ENCODE measurements around the gene IL2RA.

DNA sequence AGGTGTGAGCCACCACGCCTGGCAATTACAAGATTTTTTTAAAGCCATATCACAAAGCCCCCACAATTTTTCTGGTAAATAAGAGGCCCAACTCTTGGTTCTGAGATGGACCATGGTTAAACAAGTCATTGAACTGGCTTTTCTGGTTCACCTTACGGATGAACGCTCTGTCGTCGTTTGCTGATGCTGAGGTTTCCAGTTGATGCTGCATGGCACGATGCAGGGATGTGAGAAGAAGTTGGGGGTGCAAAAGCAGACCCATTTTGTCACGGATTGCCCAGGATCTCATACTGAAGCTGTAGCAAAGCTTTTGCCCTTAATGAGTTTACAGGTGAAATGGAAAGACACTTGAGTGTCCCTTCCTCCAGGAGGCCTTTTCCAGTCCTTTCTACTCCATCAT lies 2.0 kb upstream of the IL2RA start:
- no peak for TF ChIP-seq CTCF (IDR thresholded peaks at IDR 0.05)
- no peak for TF ChIP-seq POLR2AphosphoS5 (IDR thresholded peaks at IDR 0.05)
